Smooth muscle cell (in vitro differentiated cells): ENCODE measurements around the gene MOB3A. TPM values are rescaled to one million over a fixed set of nuclear protein-coding genes. Genes with fewer than 3 reads are reported as not detected.

Source experiments
- DNase-seq: peaks from one replicate; lab custom pipeline; 2025; ENCODE audit not compliant: unreplicated experiment; lab: John Stamatoyannopoulos, UW
- H2AFZ ChIP-seq: fragments of 200-600 bp; sonication (generic); 2 replicates; pipeline ENCODE4 v1.6.0; 2016; ENCODE audit warnings: antibody characterized with exemption, low read depth, mild to moderate bottlenecking
- H3F3A ChIP-seq: fragments of 200-600 bp; sonication (generic); 2 replicates; pipeline ENCODE4 v1.6.0; 2017; ENCODE audit warnings: antibody characterized with exemption, low read depth
- H3K27ac ChIP-seq: fragments of 200-600 bp; sonication (generic); 2 replicates; pipeline ENCODE4 v1.5.1; 2016; ENCODE audit warnings: low read depth, mild to moderate bottlenecking
- H3K27me3 ChIP-seq: fragments of 200-600 bp; sonication (generic); 2 replicates; pipeline ENCODE4 v1.6.1; 2016; ENCODE audit warnings: low read depth, mild to moderate bottlenecking
- H3K36me3 ChIP-seq: fragments of 200-600 bp; sonication (generic); 2 replicates; pipeline ENCODE4 v1.5.1; 2016; ENCODE audit warnings: low read depth
- H3K4me1 ChIP-seq: fragments of 200-600 bp; sonication (generic); 2 replicates; pipeline ENCODE4 v1.5.1; 2016; ENCODE audit warnings: low read depth
- H3K4me2 ChIP-seq: fragments of 200-600 bp; sonication (generic); 2 replicates; pipeline ENCODE4 v1.6.0; 2016; ENCODE audit warnings: mild to moderate bottlenecking
- H3K4me3 ChIP-seq: fragments of 200-600 bp; sonication (generic); 2 replicates; pipeline ENCODE4 v1.5.1; 2016; ENCODE audit warnings: mild to moderate bottlenecking
- H3K79me2 ChIP-seq: fragments of 200-600 bp; sonication (generic); 2 replicates; pipeline ENCODE4 v1.6.0; 2016; ENCODE audit warnings: low read depth, mild to moderate bottlenecking
- H3K9ac ChIP-seq: fragments of 200-600 bp; sonication (generic); 2 replicates; pipeline ENCODE4 v1.6.0; 2016; ENCODE audit warnings: low read depth
- H3K9me3 ChIP-seq: fragments of 200-600 bp; sonication (generic); replicated peaks from 2 replicates; pipeline ENCODE4 v1.5.1; 2016; ENCODE audit warnings: low read depth
- H4K20me1 ChIP-seq: fragments of 200-600 bp; sonication (generic); 2 replicates; pipeline ENCODE4 v1.6.0; 2016; ENCODE audit warnings: low read depth
- CTCF ChIP-seq: fragments of 200-600 bp; sonication (generic); IDR thresholded peaks from 2 replicates; pipeline ENCODE4 v1.5.1; 2017; ENCODE audit warnings: borderline replicate concordance, mild to moderate bottlenecking, antibody characterized with exemption; ENCODE audit not compliant: insufficient read depth, poor library complexity, severe bottlenecking
- WGBS: methylation state at CpG from one replicate; pipeline ENCODE4 v1.1.7; 2016; ENCODE audit warnings: low lambda C conversion rate; 5-methylcytosine and 5-hydroxymethylcytosine counted together
- polyA plus RNA-seq: library from polyadenylated mRNA; unstranded; fragments of >200 nt; fragmentation: Nextera tagmentation; extraction: Ambion mirVana; gene quantifications from 2 replicates; pipeline ENCODE4 v1.2.1, GENCODE V29; 2016
- total RNA-seq: library from RNA; depleted of rRNA; stranded (reverse); fragments of >200 nt; gene quantifications from 2 replicates; pipeline ENCODE4 v1.2.3, GENCODE V29; 2014

MOB3A gene
- total and polyA plus RNA-seq, 2 experiments from 2014 or later = 11.2 to 23.8 TPM

- no peak overlapping the region for H2AFZ ChIP-seq
- no peaks in the 10 kb centered on the region for H3K27me3 ChIP-seq
- H3K79me2 ChIP-seq = peaks cover under 1% of the 10 kb centered on the region
- H3K4me3 ChIP-seq = no peak overlapping the region
- no peak for DNase-seq
- no peak overlapping the region for H3K9ac ChIP-seq
- H3K27ac ChIP-seq = no peak overlapping the region
- no peak for TF ChIP-seq CTCF
- H3K36me3 ChIP-seq = peaks cover 2% of the 10 kb centered on the region
- H3K4me1 ChIP-seq = no peaks in the 10 kb centered on the region
- peaks cover 19% of the 10 kb centered on the region for H4K20me1 ChIP-seq
- H3K4me2 ChIP-seq = no peak overlapping the region
- H3K9me3 ChIP-seq = no peaks in the 10 kb centered on the region
- H3F3A ChIP-seq = no peaks in the 10 kb centered on the region
- 95% methylated on average over 7 of the region's 7 CpGs for WGBS
These were observed 18.7 kb downstream of the MOB3A start for GRCh38 chr19:2077398-2077797.

GRCh38 chr19:2076526-2076944 is 19.6 kb downstream of the MOB3A start:
- no peak overlapping the region for H3K4me2 ChIP-seq
- WGBS = 98% methylated on average over 32 of the region's 32 CpGs
- no peak overlapping the region for H3K9ac ChIP-seq
- no peaks in the 10 kb centered on the region for H3F3A ChIP-seq
- H3K27ac ChIP-seq = no peak overlapping the region
- H3K36me3 ChIP-seq = peaks cover 5% of the 10 kb centered on the region
- no peaks in the 10 kb centered on the region for H3K27me3 ChIP-seq
- H3K79me2 ChIP-seq = no peaks in the 10 kb centered on the region
- no peak for TF ChIP-seq CTCF
- H3K4me1 ChIP-seq = no peaks in the 10 kb centered on the region
- H2AFZ ChIP-seq = no peak overlapping the region
- H3K4me3 ChIP-seq = no peak overlapping the region
- DNase-seq = no peak
- peaks cover 11% of the 10 kb centered on the region for H4K20me1 ChIP-seq
- H3K9me3 ChIP-seq = no peaks in the 10 kb centered on the region

DNA sequence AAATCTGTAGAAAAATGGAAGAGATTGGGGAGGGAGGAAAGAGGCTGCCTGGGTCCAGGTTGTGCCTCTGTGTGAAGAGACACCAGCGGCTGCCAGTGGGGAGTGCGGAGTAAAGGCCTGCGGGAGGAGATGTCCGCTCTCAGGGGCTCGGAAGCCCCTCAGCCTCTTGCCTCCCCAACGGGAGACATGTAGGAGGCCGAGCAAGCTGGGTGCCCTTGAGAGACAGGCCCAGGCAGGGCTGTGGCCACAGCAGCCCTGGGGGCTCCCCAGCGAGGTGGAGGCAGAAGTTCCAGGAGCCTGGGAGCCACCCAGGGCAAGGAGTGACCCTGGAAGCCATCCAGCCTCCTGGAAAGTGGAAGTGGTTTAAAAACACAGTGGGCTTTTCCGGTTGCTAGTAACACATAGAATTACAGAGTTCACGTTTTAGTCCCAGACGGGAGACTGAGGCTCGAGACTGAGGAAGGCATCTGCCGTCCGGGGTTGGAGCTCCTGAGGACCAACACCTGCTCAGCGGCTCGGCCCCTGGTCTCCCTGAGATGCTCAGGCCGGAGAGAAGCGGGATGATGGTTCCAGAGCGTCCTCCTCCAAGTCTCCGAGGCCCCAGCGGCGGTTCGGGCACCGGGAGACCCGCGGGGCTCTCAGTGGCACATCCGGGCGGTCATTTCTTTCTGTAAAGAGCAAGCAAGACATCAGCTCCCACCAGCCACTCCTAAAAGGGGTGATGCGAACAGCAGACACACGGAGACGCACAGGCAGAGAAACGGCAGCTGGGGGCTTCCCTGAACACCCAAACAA is 23.2 kb downstream of the MOB3A start:
- Histone ChIP-seq H3K27me3 (no peaks in the 10 kb centered on the region), H3K4me2 (no peak overlapping the region), H3K9me3 (no peaks in the 10 kb centered on the region), H3K79me2 (no peaks in the 10 kb centered on the region), H3F3A (no peaks in the 10 kb centered on the region), H4K20me1 (no peaks in the 10 kb centered on the region), H3K36me3 (peaks cover 5% of the 10 kb centered on the region), H3K9ac (no peak overlapping the region), H2AFZ (no peak overlapping the region), H3K4me3 (no peak overlapping the region), H3K27ac (no peak overlapping the region), H3K4me1 (no peaks in the 10 kb centered on the region)
- 95% methylated on average over 32 of the region's 32 CpGs for WGBS
- DNase-seq = no peak
- TF ChIP-seq CTCF = no peak
